ENCODE measurements around the gene PTH2R. TPM values are rescaled to one million over a fixed set of nuclear protein-coding genes. Genes with fewer than 3 reads are reported as not detected.
"Not testable (repeated sequence)": the region's sequence is repeated elsewhere in the genome, so short reads cannot be mapped to it uniquely, and the experiment has no call there.

PTH2R gene
- polyA plus RNA-seq, 1 donor from 2014 or later: not detected

DNA sequence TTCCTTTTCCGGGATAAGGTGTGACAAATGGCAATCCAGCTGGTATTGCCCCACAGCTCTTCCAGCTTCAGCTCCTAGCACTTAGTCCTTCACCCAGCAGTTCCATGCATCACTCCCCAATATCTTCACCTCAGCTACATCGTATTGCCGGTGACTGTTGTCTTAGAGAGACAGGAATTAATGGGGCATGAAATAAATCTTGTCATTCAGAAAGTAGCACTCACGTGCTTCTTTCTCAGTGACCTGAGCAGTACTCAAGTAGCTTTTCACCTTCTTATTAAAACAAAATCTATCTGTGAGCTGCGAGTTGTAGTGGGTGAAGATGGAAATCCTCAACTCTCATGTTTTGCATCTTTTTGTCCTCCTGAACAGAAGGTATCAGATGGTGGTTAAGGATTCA lies 72.8 kb downstream of the PTH2R start:
- no peak overlapping the region for H3K4me2 ChIP-seq (ENCODE audit: low read length)
- no peak overlapping the region for H2AFZ ChIP-seq (ENCODE audit: low read depth, low read length)
- no peak for TF ChIP-seq CTCF (IDR thresholded peaks at IDR 0.05; ENCODE audit: poor library complexity, severe bottlenecking)
- no peak for TF ChIP-seq POLR2AphosphoS5 (IDR thresholded peaks at IDR 0.05)
- no peak for TF ChIP-seq SMC3 (conservative IDR thresholded peaks at IDR 0.05; ENCODE audit: poor library complexity)
- TF ChIP-seq EZH2 (IDR thresholded peaks at IDR 0.05; ENCODE audit: borderline replicate concordance, insufficient read depth, low read length, poor library complexity, severe bottlenecking): no peak
- TF ChIP-seq RAD21 (conservative IDR thresholded peaks at IDR 0.05): no peak
- no peak for TF ChIP-seq MXI1 (conservative IDR thresholded peaks at IDR 0.05; ENCODE audit: poor library complexity, severe bottlenecking)
- TF ChIP-seq TAF1 (IDR thresholded peaks at IDR 0.05; ENCODE audit: low read depth): no peak
- TF ChIP-seq EP300 (conservative IDR thresholded peaks at IDR 0.05; ENCODE audit: poor library complexity, severe bottlenecking): no peak
- TF ChIP-seq, protein P1, sequence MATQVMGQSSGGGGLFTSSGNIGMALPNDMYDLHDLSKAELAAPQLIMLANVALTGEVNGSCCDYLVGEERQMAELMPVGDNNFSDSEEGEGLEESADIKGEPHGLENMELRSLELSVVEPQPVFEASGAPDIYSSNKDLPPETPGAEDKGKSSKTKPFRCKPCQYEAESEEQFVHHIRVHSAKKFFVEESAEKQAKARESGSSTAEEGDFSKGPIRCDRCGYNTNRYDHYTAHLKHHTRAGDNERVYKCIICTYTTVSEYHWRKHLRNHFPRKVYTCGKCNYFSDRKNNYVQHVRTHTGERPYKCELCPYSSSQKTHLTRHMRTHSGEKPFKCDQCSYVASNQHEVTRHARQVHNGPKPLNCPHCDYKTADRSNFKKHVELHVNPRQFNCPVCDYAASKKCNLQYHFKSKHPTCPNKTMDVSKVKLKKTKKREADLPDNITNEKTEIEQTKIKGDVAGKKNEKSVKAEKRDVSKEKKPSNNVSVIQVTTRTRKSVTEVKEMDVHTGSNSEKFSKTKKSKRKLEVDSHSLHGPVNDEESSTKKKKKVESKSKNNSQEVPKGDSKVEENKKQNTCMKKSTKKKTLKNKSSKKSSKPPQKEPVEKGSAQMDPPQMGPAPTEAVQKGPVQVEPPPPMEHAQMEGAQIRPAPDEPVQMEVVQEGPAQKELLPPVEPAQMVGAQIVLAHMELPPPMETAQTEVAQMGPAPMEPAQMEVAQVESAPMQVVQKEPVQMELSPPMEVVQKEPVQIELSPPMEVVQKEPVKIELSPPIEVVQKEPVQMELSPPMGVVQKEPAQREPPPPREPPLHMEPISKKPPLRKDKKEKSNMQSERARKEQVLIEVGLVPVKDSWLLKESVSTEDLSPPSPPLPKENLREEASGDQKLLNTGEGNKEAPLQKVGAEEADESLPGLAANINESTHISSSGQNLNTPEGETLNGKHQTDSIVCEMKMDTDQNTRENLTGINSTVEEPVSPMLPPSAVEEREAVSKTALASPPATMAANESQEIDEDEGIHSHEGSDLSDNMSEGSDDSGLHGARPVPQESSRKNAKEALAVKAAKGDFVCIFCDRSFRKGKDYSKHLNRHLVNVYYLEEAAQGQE (IDR thresholded peaks at IDR 0.05; ENCODE audit: borderline replicate concordance): no peak
- no peaks in the 10 kb centered on the region for H3K9me3 ChIP-seq (ENCODE audit: low read length)
- H3K79me2 ChIP-seq (replicated peaks; ENCODE audit: insufficient read depth, low read length): no peaks in the 10 kb centered on the region
- no peaks in the 10 kb centered on the region for H3F3A ChIP-seq (ENCODE audit: insufficient read depth, low read length, poor library complexity, severe bottlenecking)
- H3K36me3 ChIP-seq (ENCODE audit: insufficient read depth, low read length): no peaks in the 10 kb centered on the region
- H3K27ac ChIP-seq (ENCODE audit: low read length): no peak overlapping the region
- H3K27me3 ChIP-seq (ENCODE audit: insufficient read depth, low read depth, low read length): no peaks in the 10 kb centered on the region
- H4K20me1 ChIP-seq (ENCODE audit: insufficient read depth): no peaks in the 10 kb centered on the region
- H3K4me3 ChIP-seq (ENCODE audit: low read length): no peak overlapping the region
- no peaks in the 10 kb centered on the region for H3K9me2 ChIP-seq (ENCODE audit: insufficient read depth, low read length)
- no peak overlapping the region for H3K9ac ChIP-seq (ENCODE audit: low read length)

DNA sequence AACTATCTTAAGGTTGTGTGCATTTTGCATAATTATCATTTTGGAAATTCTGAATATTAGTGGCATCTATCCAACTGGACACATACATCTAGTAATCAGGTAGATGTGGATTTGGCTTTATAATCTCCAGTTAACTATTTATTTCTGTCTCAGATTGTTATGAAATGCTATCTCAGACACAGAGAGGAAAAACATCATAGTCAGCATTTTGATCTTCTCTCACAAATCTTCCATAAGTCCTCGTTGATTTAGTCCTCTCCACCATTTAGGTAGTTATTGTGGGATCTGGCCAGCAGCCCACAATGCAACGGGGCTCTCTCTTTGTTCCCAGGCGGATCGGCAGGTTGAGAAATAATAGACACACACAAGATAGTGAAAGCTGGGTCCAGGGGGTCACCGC lies 75.4 kb downstream of the PTH2R start:
- H3K4me2 ChIP-seq (ENCODE audit: low read length); H3K27ac ChIP-seq (ENCODE audit: low read length); H2AFZ ChIP-seq (ENCODE audit: low read depth, low read length); H3K79me2 ChIP-seq (replicated peaks; ENCODE audit: insufficient read depth, low read length); H3K9me3 ChIP-seq (ENCODE audit: low read length); H3K36me3 ChIP-seq (ENCODE audit: insufficient read depth, low read length); H3K9ac ChIP-seq (ENCODE audit: low read length); H3K4me3 ChIP-seq (ENCODE audit: low read length); H4K20me1 ChIP-seq (ENCODE audit: insufficient read depth); H3F3A ChIP-seq (ENCODE audit: insufficient read depth, low read length, poor library complexity, severe bottlenecking); H3K27me3 ChIP-seq (ENCODE audit: insufficient read depth, low read depth, low read length); H3K9me2 ChIP-seq (ENCODE audit: insufficient read depth, low read length): not testable (repeated sequence)

- H3K9ac ChIP-seq (ENCODE audit: low read length): not testable (repeated sequence)
Observed at GRCh38 chr2:208482453-208483015, 75.9 kb downstream of the PTH2R start.

More at GRCh38 chr2:208482453-208483015, 75.9 kb downstream of the PTH2R start:
- not testable (repeated sequence) for H3K36me3 ChIP-seq (ENCODE audit: insufficient read depth, low read length); H3K27ac ChIP-seq (ENCODE audit: low read length); H3K9me2 ChIP-seq (ENCODE audit: insufficient read depth, low read length); H3K4me2 ChIP-seq (ENCODE audit: low read length); H3K9me3 ChIP-seq (ENCODE audit: low read length); H3K27me3 ChIP-seq (ENCODE audit: insufficient read depth, low read depth, low read length); H3K79me2 ChIP-seq (replicated peaks; ENCODE audit: insufficient read depth, low read length); H2AFZ ChIP-seq (ENCODE audit: low read depth, low read length); H3K4me3 ChIP-seq (ENCODE audit: low read length); H4K20me1 ChIP-seq (ENCODE audit: insufficient read depth); H3F3A ChIP-seq (ENCODE audit: insufficient read depth, low read length, poor library complexity, severe bottlenecking)

Measured in neural cell (in vitro differentiated cells).